Hair follicle dermal papilla cell (primary cell): ENCODE data around the gene IQSEC3. TPM values are rescaled to one million over a fixed set of nuclear protein-coding genes. Genes with fewer than 3 reads are reported as not detected.

Experiments
- total RNA-seq: library from RNA; depleted of rRNA; stranded (reverse); fragments of >200 nt; gene quantifications from 2 replicates; pipeline ENCODE4 v1.2.3, GENCODE V29; 2012

The IQSEC3 gene
- not detected in 2 replicates for total RNA-seq

GRCh38 chr12:66428-66781 is at the start of gene IQSEC3:
TSS of gene IQSEC3 (plus strand) at chr12:66767. CDS start at chr12:66883, 116 bp downstream.

GRCh38 chr12:214003-214741 is 147.6 kb downstream of the IQSEC3 start, which contains the start of gene SLC6A12:
TSS of gene SLC6A12 (minus strand) at chr12:214157. CDS start at chr12:209986, 4,171 bp downstream.

Other genes with a start within 250 kb of the IQSEC3 start
- gene SLC6A12, start 147.4 kb downstream of the IQSEC3 start, total RNA-seq, result not detected in 2 replicates
- gene SLC6A13, start 196.1 kb downstream of the IQSEC3 start, total RNA-seq, result 0.36 TPM in 1 of 2 replicates, not detected in the other